A673 (cell line): ENCODE results near the gene MICAL2. TPM values are rescaled to one million over a fixed set of nuclear protein-coding genes. Genes with fewer than 3 reads are reported as not detected.

Experiments used
- BruUV-seq: library from RNA; stranded (reverse); fragments of 400-500 nt; replicated peaks from 2 replicates; lab custom pipeline; 2021; lab: Mats Ljungman, UMichigan
- CTCF ChIA-PET: fragments of 300-600 bp; sonication (Branson Sonifier 250); formaldehyde crosslinking; loops from one replicate; lab custom pipeline; 2022; ENCODE audit warnings: antibody characterized with exemption; lab: Charles Lee
- POLR2A ChIA-PET: fragments of 300-600 bp; sonication (Branson Sonifier 250); formaldehyde crosslinking; loops from one replicate; lab custom pipeline; 2022; ENCODE audit warnings: antibody characterized with exemption; ENCODE audit not compliant: low non-redundant PET; lab: Charles Lee
- DNase-seq: peaks from one replicate; pipeline ENCODE4 v3.0.0-alpha.2; 2015; ENCODE audit warnings: low spot score
- H3K27ac ChIP-seq: fragments of 200-600 bp; sonication (generic); 2 replicates; pipeline ENCODE4 v1.5.1; 2016; ENCODE audit warnings: mixed run types, low read depth, mild to moderate bottlenecking, mixed read lengths, antibody characterized with exemption, low read length; ENCODE audit not compliant: poor library complexity, severe bottlenecking
- H3K27me3 ChIP-seq: fragments of 200-600 bp; sonication (generic); replicated peaks from 2 replicates; pipeline ENCODE4 v1.6.1; 2017; ENCODE audit warnings: mixed run types, low read depth, mild to moderate bottlenecking, mixed read lengths, antibody characterized with exemption, low read length; ENCODE audit not compliant: insufficient read depth, poor library complexity
- H3K36me3 ChIP-seq: fragments of 200-600 bp; sonication (generic); 2 replicates; pipeline ENCODE4 v1.6.1; 2016; ENCODE audit warnings: mixed run types, mild to moderate bottlenecking, mixed read lengths, antibody characterized with exemption, low read length; ENCODE audit not compliant: insufficient read depth, poor library complexity, severe bottlenecking
- H3K4me1 ChIP-seq: fragments of 200-600 bp; sonication (generic); 2 replicates; pipeline ENCODE4 v1.6.1; 2017; ENCODE audit warnings: mixed run types, mild to moderate bottlenecking, mixed read lengths, antibody characterized with exemption, low read length; ENCODE audit not compliant: insufficient read depth, poor library complexity, severe bottlenecking
- H3K4me3 ChIP-seq: fragments of 200-600 bp; sonication (generic); 2 replicates; pipeline ENCODE4 v1.5.1; 2016; ENCODE audit warnings: low read depth, mixed run types, mild to moderate bottlenecking, mixed read lengths, low read length; ENCODE audit not compliant: poor library complexity, severe bottlenecking
- H3K9me3 ChIP-seq: fragments of 200-600 bp; sonication (generic); 2 replicates; pipeline ENCODE4 v1.6.1; 2016; ENCODE audit warnings: mixed run types, low read depth, mild to moderate bottlenecking, mixed read lengths, antibody characterized with exemption, low read length; ENCODE audit not compliant: poor library complexity, severe bottlenecking
- CTCF ChIP-seq: fragments of 300-800, 200-600 bp; sonication (generic); conservative IDR thresholded peaks from 2 replicates; pipeline ENCODE4 v1.5.1; 2017; ENCODE audit warnings: low read depth, mild to moderate bottlenecking, antibody characterized with exemption, low read length, moderate library complexity, mixed read lengths
- EZH2 ChIP-seq: fragments of 200-600 bp; sonication (generic); IDR thresholded peaks from 2 replicates; pipeline ENCODE4 v1.6.1; 2017; ENCODE audit warnings: borderline replicate concordance, low read depth, mild to moderate bottlenecking, mixed read lengths, antibody characterized with exemption, low read length; ENCODE audit not compliant: poor library complexity, severe bottlenecking
- intact Hi-C: fragments of 100-400 bp; cut with micrococcal nuclease; formaldehyde crosslinking; loops from one replicate; pipeline ENCODE4 v1.10.0; 2022; ENCODE audit not compliant: unreplicated experiment
- total RNA-seq: library from RNA; stranded (reverse); gene quantifications from 2 replicates; pipeline ENCODE4 v1.2.3, GENCODE V29; 2021

Gene MICAL2
- total RNA-seq, 1 experiment from 2014 or later: 1.1 TPM

DNA sequence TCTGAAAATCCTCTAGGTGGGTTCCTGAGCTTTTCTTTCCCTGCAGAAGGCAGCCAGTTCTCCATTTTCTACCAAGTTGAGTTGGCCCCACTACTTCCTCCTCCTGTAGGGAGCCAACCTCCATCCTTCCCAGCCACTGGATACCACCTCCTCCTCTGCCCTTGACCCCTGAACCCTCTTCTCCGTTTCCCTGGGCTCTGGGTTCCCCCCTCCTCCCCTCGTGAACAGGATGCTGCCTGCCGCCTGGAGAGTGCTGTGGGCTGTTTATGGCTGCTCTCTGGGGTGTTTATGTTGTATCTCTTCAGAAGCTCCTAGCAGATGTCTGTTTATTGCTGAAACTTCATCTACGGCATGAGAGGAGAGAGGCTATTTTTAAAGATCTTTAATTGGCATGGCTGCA is 8.6 kb downstream of the MICAL2 start:
- TF ChIP-seq EZH2 (no peak), CTCF (no peak)
- no TSS peak for BruUV-seq
- intact Hi-C loops: loop anchor here (10.0 kb wide), 1 partner anchor 116 kb away; no protein-coding TSS in a partner anchor
- Histone ChIP-seq H3K36me3 (no peaks in the 10 kb centered on the region), H3K27ac (no peak overlapping the region), H3K4me1 (no peaks in the 10 kb centered on the region), H3K27me3 (no peaks in the 10 kb centered on the region), H3K9me3 (no peaks in the 10 kb centered on the region), H3K4me3 (no peak overlapping the region)
- ChIA-PET POLR2A (no interaction called here), CTCF (no interaction called here)
- no peak for DNase-seq

DNA sequence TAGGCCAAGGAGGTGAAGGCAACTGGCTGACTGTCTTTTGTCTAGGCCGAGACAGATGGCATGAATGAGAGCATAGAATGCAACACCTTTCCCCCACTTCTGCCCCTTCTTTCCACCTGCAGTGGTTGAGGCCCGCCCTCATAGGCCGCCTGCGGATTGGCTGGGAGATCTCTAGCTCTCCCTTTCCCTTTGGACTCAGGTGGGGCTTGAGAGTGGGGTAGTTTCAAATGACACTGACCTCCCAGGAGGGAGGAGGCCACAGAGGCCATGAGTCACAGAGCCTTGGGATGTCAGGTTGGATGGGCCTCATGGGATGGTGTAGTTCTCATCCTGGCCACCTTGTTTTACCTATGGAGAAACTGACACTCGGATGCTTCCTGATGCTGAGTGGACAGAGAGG is 9.1 kb downstream of the MICAL2 start:
- Histone ChIP-seq H3K4me3 (no peak overlapping the region), H3K27me3 (no peaks in the 10 kb centered on the region), H3K9me3 (no peaks in the 10 kb centered on the region), H3K36me3 (no peaks in the 10 kb centered on the region), H3K4me1 (no peaks in the 10 kb centered on the region), H3K27ac (no peak overlapping the region)
- no peak for DNase-seq
- intact Hi-C loops: loop anchor here (10.0 kb wide), 1 partner anchor 115 kb away; no protein-coding TSS in a partner anchor
- CTCF ChIA-PET: no interaction called here
- POLR2A ChIA-PET: no interaction called here
- TF ChIP-seq CTCF (no peak), EZH2 (no peak)
- BruUV-seq: no TSS peak

DNA sequence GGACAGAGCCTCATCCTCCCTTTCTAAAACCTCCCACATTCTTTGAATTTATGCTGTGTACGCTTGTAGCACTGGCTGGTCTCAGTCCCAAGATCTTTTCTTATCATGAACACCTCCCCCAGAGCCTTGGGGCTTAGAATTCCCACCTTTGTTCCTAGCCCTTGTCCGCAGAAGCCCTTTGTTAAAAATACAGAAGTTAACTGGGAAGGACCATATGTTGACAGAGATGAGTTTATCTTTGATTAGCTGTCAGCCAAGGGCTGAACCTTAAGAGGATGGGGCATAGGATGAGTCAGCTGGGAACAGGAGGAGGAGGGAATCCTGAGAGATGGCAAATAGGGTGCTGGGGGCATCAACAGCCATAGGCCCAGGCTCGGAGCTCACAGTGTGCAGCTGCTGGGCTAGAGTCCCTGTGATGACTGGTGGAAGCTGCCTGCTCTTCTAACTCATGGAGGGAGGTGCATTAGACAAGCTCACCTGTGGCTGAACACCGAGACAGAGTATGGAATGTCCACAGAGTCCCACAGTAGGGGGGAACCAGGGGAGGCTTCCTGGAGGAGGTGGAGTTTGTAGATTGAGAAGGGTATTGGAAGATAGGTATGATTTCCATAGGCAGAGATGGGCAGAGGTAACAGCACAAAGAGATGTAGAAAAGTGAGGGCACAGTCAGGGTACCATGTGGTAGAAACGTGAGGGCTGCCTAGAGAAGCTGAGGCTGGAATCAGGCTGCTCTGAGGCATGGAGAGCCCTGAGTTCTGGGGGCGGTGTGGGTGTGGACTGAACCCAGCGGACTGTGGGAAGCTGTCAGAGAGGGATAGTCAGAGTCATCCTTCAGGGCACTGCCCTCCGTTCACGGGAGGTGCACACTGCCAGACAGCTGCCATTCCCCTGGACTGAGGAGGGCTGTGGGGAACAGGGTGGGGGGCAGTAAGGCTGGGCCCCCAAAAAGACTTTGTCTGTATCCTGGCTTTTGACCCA is 9.9 kb downstream of the MICAL2 start:
- Histone ChIP-seq H3K9me3 (no peaks in the 10 kb centered on the region), H3K4me1 (no peaks in the 10 kb centered on the region), H3K27me3 (no peaks in the 10 kb centered on the region), H3K4me3 (no peak overlapping the region), H3K27ac (no peak overlapping the region), H3K36me3 (no peaks in the 10 kb centered on the region)
- no TSS peak for BruUV-seq
- no peak for DNase-seq
- TF ChIP-seq CTCF: no peak
- TF ChIP-seq EZH2: no peak
- ChIA-PET POLR2A (no interaction called here), CTCF (no interaction called here)
- intact Hi-C loops: no loop called here
